Muscle of leg (tissue), 11 donors: ENCODE measurements around the gene C6orf141. TPM values are rescaled to one million over a fixed set of nuclear protein-coding genes. Genes with fewer than 3 reads are reported as not detected.

ENCODE experiments used
- DNase-seq: peaks from one replicate; pipeline ENCODE4 v3.0.0; 2013
- H3K27ac ChIP-seq: one replicate; pipeline ENCODE4 v1.5.1; 2013; ENCODE audit warnings: mild to moderate bottlenecking, low read length, control low read depth
- H3K27me3 ChIP-seq: one replicate; pipeline ENCODE4 v1.6.1; 2013; ENCODE audit warnings: low read length; ENCODE audit not compliant: control insufficient read depth, insufficient read depth
- H3K36me3 ChIP-seq: one replicate; pipeline ENCODE4 v1.6.1; 2013; ENCODE audit warnings: low read length; ENCODE audit not compliant: control insufficient read depth, insufficient read depth
- H3K4me1 ChIP-seq: one replicate; pipeline ENCODE4 v1.6.1; 2013; ENCODE audit warnings: low read length; ENCODE audit not compliant: control insufficient read depth, insufficient read depth
- H3K4me3 ChIP-seq: one replicate; pipeline ENCODE4 v1.5.1; 2013; ENCODE audit warnings: low read length, control low read depth
- H3K9me3 ChIP-seq: replicated peaks from 2 replicates; pipeline ENCODE4 v1.6.1; 2013; ENCODE audit warnings: low read depth, low read length; ENCODE audit not compliant: control insufficient read depth
- WGBS: methylation state at CpG from one replicate; pipeline ENCODE4 v1.1.5; 2013; ENCODE audit warnings: missing lambda C conversion rate; ENCODE audit not compliant: insufficient coverage; 5-methylcytosine and 5-hydroxymethylcytosine counted together
- polyA plus RNA-seq, 8 donors: library from polyadenylated mRNA; unstranded; fragments of 120-200 nt; gene quantifications; one replicate each; pipeline versions ENCODE4 v1.2.1 to v1.2.3, GENCODE V29; 2013; ENCODE audit warnings: inconsistent platforms in 1 of 8, low replicate concordance in 1 of 8; ENCODE audit not compliant: insufficient read length in 8 of 8, insufficient read depth in 1 of 8
- total RNA-seq: library from RNA; stranded (reverse); fragments of 120-200 nt; gene quantifications from one replicate; pipeline ENCODE4 v1.2.4, GENCODE V29; 2013

C6orf141 gene
- total and polyA plus RNA-seq, 9 donors: 1.1 to 3.4 (median 1.7) TPM

DNA sequence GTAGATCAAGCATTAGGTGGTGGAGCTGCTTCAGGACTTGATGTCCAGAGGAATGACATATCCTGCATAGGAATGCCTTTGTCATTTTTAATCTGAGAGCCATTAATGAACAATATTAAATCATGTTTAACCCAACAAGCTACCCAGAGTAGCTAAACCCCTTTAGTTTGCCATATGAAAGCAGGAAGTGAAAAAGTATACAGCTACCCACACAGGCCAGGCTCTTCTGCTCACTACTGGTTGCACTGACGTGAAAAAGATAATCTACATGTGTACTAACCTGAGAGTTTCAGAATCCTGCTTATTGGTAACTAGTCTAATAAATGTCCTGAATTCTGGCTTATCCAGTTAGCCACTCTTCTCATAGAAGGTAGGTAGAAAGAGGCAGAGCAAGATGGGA, 30.8 kb upstream of the C6orf141 start:
- H3K4me3 ChIP-seq: no peak overlapping the region
- WGBS: no CpG with 5 or more reads among the region's 1 CpG
- no peak for DNase-seq
- H3K9me3 ChIP-seq: no peaks in the 10 kb centered on the region
- no peak overlapping the region for H3K27ac ChIP-seq
- no peaks in the 10 kb centered on the region for H3K4me1 ChIP-seq
- H3K36me3 ChIP-seq: no peaks in the 10 kb centered on the region
- H3K27me3 ChIP-seq: no peaks in the 10 kb centered on the region

DNA sequence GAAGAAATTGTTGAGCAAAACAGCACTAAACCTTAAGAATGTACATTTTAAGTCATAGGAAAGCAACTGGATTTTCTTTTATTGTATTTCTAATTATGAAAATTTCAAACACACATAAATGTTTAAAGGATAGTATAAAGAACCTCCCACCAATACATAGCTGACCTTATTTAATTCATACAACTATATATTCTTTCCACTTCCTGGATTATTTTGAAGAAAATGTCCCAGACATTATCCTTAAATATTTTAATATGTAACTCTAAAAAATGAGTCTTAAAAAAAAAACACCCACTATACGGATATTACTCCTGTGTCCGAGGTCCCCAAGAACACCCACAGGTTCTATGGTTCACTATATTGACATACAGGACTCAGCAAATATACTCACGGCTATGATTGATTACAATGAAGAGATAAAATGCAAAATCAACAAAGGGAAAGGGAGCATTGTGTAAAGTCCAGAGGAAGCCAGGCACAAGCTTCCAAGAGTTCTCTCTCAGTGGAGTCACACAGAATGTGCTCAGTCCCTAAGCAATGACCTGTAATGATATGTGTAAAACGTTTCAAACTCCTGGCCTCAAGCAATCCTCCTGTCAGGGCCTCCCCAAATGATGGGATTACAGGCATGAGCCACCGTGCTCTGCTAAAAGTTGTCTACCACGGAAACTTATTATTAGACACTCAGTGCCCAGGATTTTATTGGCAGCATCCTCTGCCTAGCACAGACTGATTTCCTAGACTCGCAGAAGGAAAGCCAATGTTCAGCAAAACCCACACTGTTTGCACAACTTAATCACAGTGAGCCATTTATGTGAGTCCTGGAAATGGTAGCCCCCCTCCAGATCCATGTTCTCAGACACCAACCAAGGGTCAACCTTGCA, 27.5 kb upstream of the C6orf141 start:
- 88% methylated on average over 4 of the region's 7 CpGs for WGBS
- Histone ChIP-seq H3K4me1 (no peaks in the 10 kb centered on the region), H3K4me3 (no peak overlapping the region), H3K36me3 (no peaks in the 10 kb centered on the region), H3K27me3 (no peaks in the 10 kb centered on the region), H3K9me3 (no peaks in the 10 kb centered on the region), H3K27ac (no peak overlapping the region)
- no peak for DNase-seq

DNA sequence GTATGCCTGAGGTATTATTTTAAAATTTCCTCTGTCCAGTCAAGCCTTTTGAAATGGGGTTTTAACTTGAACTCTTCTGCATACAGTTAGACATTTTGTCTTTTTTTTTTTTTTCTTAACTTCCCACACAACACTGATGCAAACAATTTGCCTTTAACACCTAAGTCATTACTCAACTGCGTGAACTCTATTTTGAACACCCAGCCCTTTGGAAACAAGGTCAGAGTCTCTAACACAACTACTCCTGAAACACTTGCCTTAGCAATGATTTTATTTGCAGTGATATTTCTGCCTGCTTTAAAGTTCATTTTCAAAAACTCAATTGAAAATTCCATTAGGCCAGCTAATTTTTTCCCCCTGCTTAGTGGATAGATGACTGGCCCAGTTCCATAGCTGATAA, 26.6 kb upstream of the C6orf141 start:
- WGBS: 100% methylated on average over 1 of the region's 1 CpG
- no peaks in the 10 kb centered on the region for H3K36me3 ChIP-seq
- no peak overlapping the region for H3K27ac ChIP-seq
- H3K4me3 ChIP-seq: no peak overlapping the region
- H3K27me3 ChIP-seq: no peaks in the 10 kb centered on the region
- H3K4me1 ChIP-seq: no peaks in the 10 kb centered on the region
- DNase-seq: no peak
- H3K9me3 ChIP-seq: no peaks in the 10 kb centered on the region

DNA sequence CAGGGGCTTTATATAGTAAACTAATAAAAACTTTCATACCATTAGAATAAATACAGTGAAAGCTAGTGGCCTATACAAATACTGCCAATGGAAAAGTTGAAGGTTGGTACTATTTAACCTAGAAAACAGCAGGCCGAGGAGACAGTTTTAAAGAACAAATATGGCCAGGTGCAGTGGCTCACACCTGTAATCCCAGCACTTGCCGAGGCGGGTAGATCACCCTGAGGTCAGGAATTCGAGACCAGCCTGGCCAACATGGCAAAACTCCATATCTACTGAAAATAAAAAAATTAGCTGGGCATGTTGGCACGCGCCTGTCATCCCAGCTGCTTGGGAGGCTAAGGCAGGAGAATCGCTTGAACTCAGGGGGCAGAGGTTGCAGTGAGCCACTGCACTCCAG, 25.9 kb upstream of the C6orf141 start:
- Histone ChIP-seq H3K9me3 (no peaks in the 10 kb centered on the region), H3K4me3 (no peak overlapping the region), H3K4me1 (no peaks in the 10 kb centered on the region), H3K27ac (no peak overlapping the region), H3K36me3 (no peaks in the 10 kb centered on the region), H3K27me3 (no peaks in the 10 kb centered on the region)
- no peak for DNase-seq
- WGBS: 83% methylated on average over 2 of the region's 7 CpGs

DNA sequence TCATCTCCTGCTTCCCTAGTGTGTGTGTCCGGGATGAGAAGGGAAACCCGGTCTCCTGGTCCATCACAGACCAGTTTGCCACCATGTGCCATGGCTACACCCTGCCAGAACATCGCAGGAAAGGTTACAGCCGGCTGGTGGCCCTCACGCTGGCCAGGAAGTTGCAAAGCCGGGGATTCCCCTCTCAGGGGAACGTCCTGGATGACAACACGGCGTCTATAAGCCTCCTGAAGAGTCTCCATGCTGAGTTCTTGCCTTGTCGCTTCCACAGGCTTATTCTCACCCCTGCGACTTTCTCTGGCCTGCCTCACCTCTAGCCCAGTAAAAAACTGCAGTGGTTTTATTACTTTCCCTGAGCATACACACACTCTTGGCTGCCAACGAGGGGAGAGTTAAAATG, 23.9 kb upstream of the C6orf141 start:
- 75% methylated on average over 9 of the region's 12 CpGs for WGBS
- Histone ChIP-seq H3K36me3 (no peaks in the 10 kb centered on the region), H3K27me3 (no peaks in the 10 kb centered on the region)

DNA sequence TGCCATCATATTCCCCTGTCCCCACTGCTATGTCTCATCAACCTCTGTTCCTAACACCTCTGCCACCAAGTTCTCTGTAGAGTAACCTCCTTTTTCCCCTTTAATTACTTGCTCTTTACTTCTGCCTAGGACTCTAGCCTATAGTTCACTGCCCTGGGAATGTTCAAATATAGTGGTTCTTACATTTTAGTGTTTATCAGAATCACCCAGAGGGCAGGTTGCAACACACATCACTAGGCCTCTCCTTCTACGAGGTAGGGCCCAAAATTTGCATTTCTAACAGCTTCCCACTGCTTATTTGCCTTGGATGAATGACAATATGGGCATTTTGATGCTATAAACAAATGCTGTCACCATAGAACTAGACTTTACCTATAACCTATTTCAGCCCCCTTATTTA, 23.1 kb upstream of the C6orf141 start:
- DNase-seq: no peak
- no CpG with 5 or more reads among the region's 1 CpG for WGBS
- Histone ChIP-seq H3K9me3 (no peaks in the 10 kb centered on the region), H3K27ac (no peak overlapping the region), H3K27me3 (no peaks in the 10 kb centered on the region), H3K4me1 (no peaks in the 10 kb centered on the region), H3K4me3 (no peak overlapping the region), H3K36me3 (no peaks in the 10 kb centered on the region)

More for the DNA sequence above, 23.9 kb upstream of the C6orf141 start:
- no peak overlapping the region for H3K27ac ChIP-seq
- H3K4me1 ChIP-seq: no peaks in the 10 kb centered on the region
- DNase-seq: no peak
- H3K9me3 ChIP-seq: no peaks in the 10 kb centered on the region
- H3K4me3 ChIP-seq: no peak overlapping the region

DNA sequence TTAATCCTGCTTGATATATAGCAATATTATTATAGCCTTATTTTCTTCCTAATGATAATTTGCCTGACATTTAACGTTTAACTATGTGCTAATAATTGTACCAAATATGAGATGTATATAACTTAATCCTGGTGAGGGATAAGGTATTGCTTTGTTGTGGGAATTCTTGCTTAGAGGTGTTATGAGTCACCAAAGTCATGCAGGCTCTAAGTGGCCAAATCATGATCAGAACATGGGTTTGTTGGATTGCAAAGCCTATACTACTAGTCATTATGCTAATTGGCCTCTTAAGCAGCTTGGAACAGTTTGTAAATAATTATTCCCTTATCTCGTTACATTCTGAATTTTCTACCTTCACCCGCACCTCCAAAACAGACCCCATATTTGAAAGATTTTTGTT, 21.9 kb upstream of the C6orf141 start:
- no CpG with 5 or more reads among the region's 3 CpGs for WGBS
- Histone ChIP-seq H3K36me3 (no peaks in the 10 kb centered on the region), H3K27me3 (no peaks in the 10 kb centered on the region), H3K4me1 (no peaks in the 10 kb centered on the region), H3K9me3 (no peaks in the 10 kb centered on the region), H3K4me3 (no peak overlapping the region), H3K27ac (no peak overlapping the region)
- DNase-seq: no peak

DNA sequence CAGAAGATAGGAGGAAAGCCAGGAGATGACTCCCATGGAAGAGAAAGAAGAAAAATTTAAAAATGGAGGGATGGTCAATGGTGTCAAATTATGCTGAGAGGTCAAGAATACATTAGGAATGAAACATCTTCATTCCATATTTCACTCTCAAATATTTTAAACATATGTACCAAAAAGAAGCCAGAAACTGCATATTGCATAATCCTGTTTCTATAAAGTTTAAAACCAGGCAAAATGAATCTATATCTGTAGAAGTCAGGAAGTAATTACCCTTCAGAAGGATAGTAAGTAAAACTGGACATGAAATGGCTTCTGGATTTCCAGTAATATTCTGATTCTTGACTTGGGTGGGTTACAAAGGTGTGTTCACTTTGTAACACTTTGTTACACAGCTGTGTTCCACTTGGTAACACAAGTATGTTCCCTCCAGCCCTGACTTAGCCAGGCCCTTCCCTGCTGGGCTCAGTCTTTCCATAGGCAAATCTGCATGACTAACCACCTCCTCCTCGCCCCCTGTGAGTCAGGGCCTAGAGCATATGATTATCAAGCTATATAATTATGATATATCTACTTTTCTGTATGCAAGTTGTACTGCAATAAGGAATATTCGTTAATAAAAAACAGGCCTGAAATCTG, 20.2 kb upstream of the C6orf141 start:
- Histone ChIP-seq H3K27me3 (no peaks in the 10 kb centered on the region), H3K9me3 (no peaks in the 10 kb centered on the region), H3K4me3 (no peak overlapping the region), H3K36me3 (no peaks in the 10 kb centered on the region), H3K4me1 (no peaks in the 10 kb centered on the region), H3K27ac (no peak overlapping the region)
- WGBS: no CpG with 5 or more reads among the region's 2 CpGs
- DNase-seq: no peak

DNA sequence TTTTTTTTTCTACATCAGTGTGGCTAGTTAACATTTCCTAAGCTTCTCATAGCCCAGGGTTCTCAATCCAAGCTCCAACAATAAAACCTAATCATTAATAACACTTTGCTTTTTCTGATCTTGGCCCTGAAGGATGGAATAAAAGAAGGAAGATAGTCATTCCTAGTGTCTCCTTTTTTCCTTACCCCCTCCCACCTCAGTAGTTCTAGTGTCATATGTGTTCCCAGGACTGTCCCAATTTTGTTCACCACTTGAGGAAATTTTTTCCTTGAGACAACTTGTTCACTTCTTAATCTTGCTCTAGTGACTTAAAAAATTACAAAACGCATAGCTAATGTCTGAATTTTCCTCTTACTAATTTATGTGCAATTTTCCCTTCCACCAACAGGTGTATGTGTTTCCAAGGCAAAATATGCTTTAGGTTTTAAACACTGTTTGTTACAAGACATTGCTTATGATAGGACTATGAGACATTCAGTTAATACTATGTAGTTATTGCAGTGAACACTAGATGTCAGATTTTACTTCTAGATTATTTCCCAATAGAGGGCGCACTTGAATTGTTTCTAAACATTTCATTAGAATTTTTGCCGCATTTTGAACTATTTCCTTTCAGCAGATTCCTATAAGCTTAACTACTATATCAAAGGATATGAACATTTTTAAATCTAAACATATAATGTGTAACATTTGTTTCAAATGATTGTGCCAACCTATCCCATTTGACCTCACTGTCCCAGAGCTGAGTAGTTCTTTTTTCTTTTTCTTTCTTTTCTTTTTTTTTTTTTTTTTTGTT, 18.5 kb upstream of the C6orf141 start:
- Histone ChIP-seq H3K4me1 (no peaks in the 10 kb centered on the region), H3K4me3 (no peak overlapping the region), H3K9me3 (no peaks in the 10 kb centered on the region), H3K27me3 (no peaks in the 10 kb centered on the region), H3K27ac (no peak overlapping the region), H3K36me3 (no peaks in the 10 kb centered on the region)
- DNase-seq: peak; percentile 73
- no CpG with 5 or more reads among the region's 3 CpGs for WGBS

DNA sequence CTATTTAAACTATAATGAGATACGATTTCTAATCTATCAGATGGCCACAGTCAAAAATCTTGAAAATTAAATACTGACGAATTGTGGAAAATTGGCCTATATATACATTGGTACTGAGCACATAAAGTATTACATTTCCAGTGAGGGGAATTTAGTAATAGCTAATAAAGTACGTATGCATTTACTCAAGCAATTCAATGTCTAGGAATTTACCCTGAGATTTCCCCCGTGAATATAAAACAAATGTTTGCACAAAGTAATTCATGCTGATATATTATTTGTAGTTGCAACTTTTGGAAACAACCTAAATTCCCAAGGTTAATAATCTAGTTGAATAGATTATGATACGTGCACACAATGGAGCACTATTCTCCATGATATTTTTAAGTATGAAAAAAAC, 14.7 kb upstream of the C6orf141 start:
- no peak overlapping the region for H3K27ac ChIP-seq
- no CpG with 5 or more reads among the region's 5 CpGs for WGBS
- H3K36me3 ChIP-seq: no peaks in the 10 kb centered on the region
- no peaks in the 10 kb centered on the region for H3K9me3 ChIP-seq
- no peaks in the 10 kb centered on the region for H3K27me3 ChIP-seq
- no peaks in the 10 kb centered on the region for H3K4me1 ChIP-seq
- H3K4me3 ChIP-seq: no peak overlapping the region
- no peak for DNase-seq
